ENCODE measurements around the gene KLHL7. TPM values are rescaled to one million over a fixed set of nuclear protein-coding genes. Genes with fewer than 3 reads are reported as not detected.
A peak's percentile ranks its signal among the peaks of the same experiment; 100 is the strongest.

Gene KLHL7
- total and polyA plus RNA-seq, 12 donors, result 27.1 to 159 (median 138) TPM

DNA sequence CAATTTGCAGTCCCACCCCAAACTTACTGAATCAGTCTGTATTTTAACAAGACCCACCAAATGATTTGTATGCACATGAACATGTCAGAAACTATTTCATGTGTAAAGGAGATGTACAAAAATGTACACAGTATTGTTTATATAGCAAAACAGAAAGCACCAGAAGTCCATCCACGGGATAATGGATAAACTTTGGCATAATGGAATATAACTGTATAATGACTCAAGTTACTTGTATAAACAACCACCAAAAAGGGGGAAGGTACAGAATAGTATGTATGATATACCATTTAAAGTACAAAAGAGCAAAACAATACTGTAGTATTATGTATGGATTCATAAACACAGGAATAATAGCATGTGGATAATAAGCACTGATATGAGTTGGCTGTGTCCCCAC lies 98.7 kb downstream of the KLHL7 start:
- H3K4me1 ChIP-seq, result peaks cover 0 to 13% (median 0%) of the 10 kb centered on the region in 9 donors
- DNase-seq, result no peak
- WGBS, 2 donors, result 98 to 100% methylated on average over 1 of the region's 1 CpG
- no peak for TF ChIP-seq CTCF (IDR thresholded peaks at IDR 0.05)
- no peak for ATAC-seq
- H3K4me3 ChIP-seq, result no peak overlapping the region
- no peaks in the 10 kb centered on the region for H3K9me3 ChIP-seq
- intact Hi-C loops (cut with DNase I), result loop anchor here in 1 of 10 donors (5.0 kb wide), 1 partner anchor 43 kb away; the partner anchor contains the start of gene GPNMB
- no peak overlapping the region for H3K27ac ChIP-seq
- peaks cover 0 to 6% (median 0%) of the 10 kb centered on the region in 7 donors for H3K27me3 ChIP-seq
- H3K36me3 ChIP-seq, result peaks cover 0 to 39% (median 17%) of the 10 kb centered on the region in 9 donors

DNA sequence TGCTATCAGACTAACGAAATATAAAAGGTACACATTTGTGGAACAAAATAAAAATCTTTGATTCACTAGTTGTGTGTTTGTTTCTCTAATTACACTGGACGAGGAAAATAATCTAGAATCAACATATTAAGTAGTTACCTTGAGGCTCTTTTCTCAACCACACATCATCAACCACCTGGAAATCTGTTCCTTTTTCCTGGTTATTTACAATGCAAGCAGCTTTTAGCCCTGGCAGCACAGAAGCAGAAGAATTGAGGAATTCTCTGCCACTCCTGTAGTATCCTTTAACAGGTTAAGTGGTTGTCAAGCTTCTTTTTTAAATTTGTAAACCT lies 100.0 kb downstream of the KLHL7 start:
- no peak for TF ChIP-seq CTCF (IDR thresholded peaks at IDR 0.05)
- intact Hi-C loops (cut with DNase I), result loop anchor here in 1 of 10 donors (5.0 kb wide), 1 partner anchor 42 kb away; the partner anchor contains the start of gene GPNMB
- Histone ChIP-seq H3K4me1 (peaks cover 0 to 17% (median 0%) of the 10 kb centered on the region in 9 donors), H3K36me3 (peaks cover 0 to 26% (median 8%) of the 10 kb centered on the region in 9 donors), H3K27me3 (peaks cover 0 to 6% (median 0%) of the 10 kb centered on the region in 7 donors), H3K27ac (peak overlapping the region in 3 of 10 donors; percentile 58 to 86 (median 70)), H3K4me3 (peak overlapping the region in 6 of 10 donors; percentile 23 to 49 (median 47)), H3K9me3 (no peaks in the 10 kb centered on the region)
- WGBS, 2 donors, result 71 to 92% methylated on average over 2 of the region's 2 CpGs
- DNase-seq (no peak), ATAC-seq (no peak)

DNA sequence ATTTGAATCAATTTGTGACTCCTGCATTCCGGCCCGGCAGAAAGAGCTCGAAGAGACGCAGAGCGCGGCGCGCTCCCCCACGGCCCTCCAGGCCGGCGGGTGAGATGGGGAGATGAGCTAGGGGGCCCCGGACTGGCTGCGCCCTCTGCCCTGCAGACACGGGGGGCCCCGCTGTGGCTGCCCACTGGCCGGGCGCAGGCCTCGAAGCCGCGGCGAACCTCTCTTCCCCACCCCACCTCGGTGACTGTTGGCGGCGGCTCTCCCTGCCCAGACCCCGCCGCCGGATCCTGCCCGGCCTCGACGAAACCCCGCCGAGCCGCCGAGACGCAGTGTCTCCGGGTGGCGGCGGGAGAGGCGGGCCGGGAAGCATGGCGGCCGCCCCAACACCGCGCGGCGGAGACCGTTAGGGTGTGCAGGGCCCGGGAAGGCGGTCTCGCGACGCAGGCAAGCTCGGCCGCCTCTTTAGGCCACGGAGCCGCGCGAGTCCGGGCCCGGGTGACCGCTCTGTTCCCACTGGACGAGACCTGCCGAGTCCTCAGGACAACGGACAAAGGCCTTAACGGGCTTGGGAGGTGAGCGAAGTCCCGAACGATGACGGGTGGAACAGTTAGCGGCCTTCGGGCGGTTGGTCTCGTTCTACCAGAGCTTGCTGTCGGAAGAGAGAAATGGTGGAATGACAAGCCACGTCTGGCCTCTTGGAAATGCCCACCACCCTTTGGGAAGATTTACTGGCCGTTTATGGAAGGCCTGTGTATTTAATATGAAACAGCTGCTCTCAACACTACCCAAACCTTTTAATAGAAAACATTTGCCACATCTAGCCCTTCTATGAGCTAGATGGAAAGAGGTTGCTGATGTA lies 100.6 kb downstream of the KLHL7 start:
- peak overlapping the region in 6 of 10 donors; percentile 19 to 86 (median 60) for H3K27ac ChIP-seq
- peak in 1 of 2 donors; percentile 31 for DNase-seq
- peak; percentile 30 to 84 (median 66) for ATAC-seq
- H3K36me3 ChIP-seq, result peaks cover 0 to 20% (median 4%) of the 10 kb centered on the region in 9 donors
- H3K4me3 ChIP-seq, result peak overlapping the region in 8 of 10 donors; percentile 10 to 49 (median 45)
- WGBS, 2 donors, result 14 to 23% methylated on average over 74 to 76 of the region's 76 CpGs
- no peak for TF ChIP-seq CTCF (IDR thresholded peaks at IDR 0.05)
- H3K9me3 ChIP-seq, result no peaks in the 10 kb centered on the region
- intact Hi-C loops (cut with DNase I), result loop anchor here in 1 of 10 donors (5.0 kb wide), 1 partner anchor 41 kb away; the partner anchor contains the start of gene GPNMB
- peaks cover 0 to 6% (median 0%) of the 10 kb centered on the region in 7 donors for H3K27me3 ChIP-seq
- H3K4me1 ChIP-seq, result peaks cover 0 to 22% (median 0%) of the 10 kb centered on the region in 9 donors

GRCh38 chr7:23207021-23207420 lies 101.4 kb downstream of the KLHL7 start:
- H3K4me1 ChIP-seq, result peaks cover 0 to 22% (median 0%) of the 10 kb centered on the region in 9 donors
- peak overlapping the region in 1 of 10 donors; percentile 86 for H3K27ac ChIP-seq
- H3K9me3 ChIP-seq, result no peaks in the 10 kb centered on the region
- no peak for DNase-seq
- WGBS, 2 donors, result 76 to 91% methylated on average over 2 of the region's 2 CpGs
- H3K36me3 ChIP-seq, result peaks cover 0 to 12% (median 0%) of the 10 kb centered on the region in 9 donors
- H3K4me3 ChIP-seq, result peak overlapping the region in 1 of 10 donors; percentile 47
- no peak for TF ChIP-seq CTCF (IDR thresholded peaks at IDR 0.05)
- no peak for ATAC-seq
- intact Hi-C loops (cut with DNase I), result loop anchor here in 1 of 10 donors (5.0 kb wide), 1 partner anchor 40 kb away; the partner anchor contains the start of gene GPNMB
- H3K27me3 ChIP-seq, result peaks cover 0 to 6% (median 0%) of the 10 kb centered on the region in 7 donors
